ENCODE measurements around the gene DNAJC22. TPM values are rescaled to one million over a fixed set of nuclear protein-coding genes. Genes with fewer than 3 reads are reported as not detected.

DNAJC22 gene
- polyA plus RNA-seq, 3 donors: not detected

GRCh38 chr12:49304161-49304560 lies 42.5 kb upstream of the DNAJC22 start:
- Histone ChIP-seq H3K4me1 (ENCODE audit: control insufficient read depth in 1 of 2, insufficient read depth in 2 of 2, low read length in 2 of 2) (no peaks in the 10 kb centered on the region), H3K9me3 (replicated peaks in 1 of 2; ENCODE audit: control insufficient read depth in 1 of 2, insufficient read depth in 1 of 2, low read length in 2 of 2) (no peaks in the 10 kb centered on the region), H4K20me1 (ENCODE audit: insufficient read depth, low read length) (no peaks in the 10 kb centered on the region), H2AFZ (ENCODE audit: insufficient read depth, low read depth, low read length, poor library complexity, severe bottlenecking) (no peak overlapping the region), H3K79me2 (ENCODE audit: insufficient read depth, low read length) (no peaks in the 10 kb centered on the region), H3K36me3 (replicated peaks in 1 of 2; ENCODE audit: control insufficient read depth in 1 of 2, insufficient read depth in 2 of 2, low read length in 2 of 2) (no peaks in the 10 kb centered on the region), H3K4me2 (replicated peaks; ENCODE audit: extremely low read depth, low read length, poor library complexity, severe bottlenecking) (no peak overlapping the region), H3K27ac (ENCODE audit: low read depth in 1 of 2, low read length in 2 of 2) (no peak overlapping the region), H3K27me3 (ENCODE audit: control insufficient read depth in 2 of 2, insufficient read depth in 2 of 2, low read length in 2 of 2) (peaks cover 0 to 17% of the 10 kb centered on the region in 2 donors), H3K4me3 (replicated peaks in 1 of 3; ENCODE audit: low read depth in 2 of 3, low read length in 3 of 3) (no peak overlapping the region), H3K9ac (ENCODE audit: insufficient read depth, low read length, poor library complexity, severe bottlenecking) (no peak overlapping the region)
- intact Hi-C loops (cut with micrococcal nuclease): no loop called here
- Mint-ChIP-seq H3K27ac (no peak overlapping the region), H3K4me1 (peaks cover 6% of the 10 kb centered on the region), H3K9me3 (peaks cover 0 to 3% (median 0%) of the 10 kb centered on the region in 7 donors), H3K27me3 (ENCODE audit: low read depth in 3 of 3) (peaks cover 15 to 35% (median 26%) of the 10 kb centered on the region in 3 donors), H3K36me3 (no peaks in the 10 kb centered on the region), H3K4me3 (no peak overlapping the region)
- DNase-seq: no peak
- TF ChIP-seq, protein P1, sequence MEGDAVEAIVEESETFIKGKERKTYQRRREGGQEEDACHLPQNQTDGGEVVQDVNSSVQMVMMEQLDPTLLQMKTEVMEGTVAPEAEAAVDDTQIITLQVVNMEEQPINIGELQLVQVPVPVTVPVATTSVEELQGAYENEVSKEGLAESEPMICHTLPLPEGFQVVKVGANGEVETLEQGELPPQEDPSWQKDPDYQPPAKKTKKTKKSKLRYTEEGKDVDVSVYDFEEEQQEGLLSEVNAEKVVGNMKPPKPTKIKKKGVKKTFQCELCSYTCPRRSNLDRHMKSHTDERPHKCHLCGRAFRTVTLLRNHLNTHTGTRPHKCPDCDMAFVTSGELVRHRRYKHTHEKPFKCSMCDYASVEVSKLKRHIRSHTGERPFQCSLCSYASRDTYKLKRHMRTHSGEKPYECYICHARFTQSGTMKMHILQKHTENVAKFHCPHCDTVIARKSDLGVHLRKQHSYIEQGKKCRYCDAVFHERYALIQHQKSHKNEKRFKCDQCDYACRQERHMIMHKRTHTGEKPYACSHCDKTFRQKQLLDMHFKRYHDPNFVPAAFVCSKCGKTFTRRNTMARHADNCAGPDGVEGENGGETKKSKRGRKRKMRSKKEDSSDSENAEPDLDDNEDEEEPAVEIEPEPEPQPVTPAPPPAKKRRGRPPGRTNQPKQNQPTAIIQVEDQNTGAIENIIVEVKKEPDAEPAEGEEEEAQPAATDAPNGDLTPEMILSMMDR (IDR thresholded peaks at IDR 0.05): no peak
- WGBS (ENCODE audit: insufficient coverage): 100% methylated on average over 1 of the region's 2 CpGs

GRCh38 chr12:49305762-49306510 lies 40.8 kb upstream of the DNAJC22 start:
- Histone ChIP-seq H3K36me3 (replicated peaks in 1 of 2; ENCODE audit: control insufficient read depth in 1 of 2, insufficient read depth in 2 of 2, low read length in 2 of 2) (no peaks in the 10 kb centered on the region), H3K9ac (ENCODE audit: insufficient read depth, low read length, poor library complexity, severe bottlenecking) (no peak overlapping the region), H2AFZ (ENCODE audit: insufficient read depth, low read depth, low read length, poor library complexity, severe bottlenecking) (peak overlapping the region; percentile 63), H3K27me3 (ENCODE audit: control insufficient read depth in 2 of 2, insufficient read depth in 2 of 2, low read length in 2 of 2) (peaks cover 2 to 20% of the 10 kb centered on the region in 2 donors), H3K4me2 (replicated peaks; ENCODE audit: extremely low read depth, low read length, poor library complexity, severe bottlenecking) (no peak overlapping the region), H3K9me3 (replicated peaks in 1 of 2; ENCODE audit: control insufficient read depth in 1 of 2, insufficient read depth in 1 of 2, low read length in 2 of 2) (no peaks in the 10 kb centered on the region), H4K20me1 (ENCODE audit: insufficient read depth, low read length) (no peaks in the 10 kb centered on the region), H3K27ac (ENCODE audit: low read depth in 1 of 2, low read length in 2 of 2) (no peak overlapping the region), H3K4me3 (replicated peaks in 1 of 3; ENCODE audit: low read depth in 2 of 3, low read length in 3 of 3) (no peak overlapping the region), H3K4me1 (ENCODE audit: control insufficient read depth in 1 of 2, insufficient read depth in 2 of 2, low read length in 2 of 2) (no peaks in the 10 kb centered on the region), H3K79me2 (ENCODE audit: insufficient read depth, low read length) (no peaks in the 10 kb centered on the region)
- WGBS (ENCODE audit: insufficient coverage): 93% methylated on average over 2 of the region's 6 CpGs
- H3K27ac Mint-ChIP-seq: peak overlapping the region in 1 of 7 donors; percentile 7
- no peak overlapping the region for H3K4me3 Mint-ChIP-seq
- H3K27me3 Mint-ChIP-seq (ENCODE audit: low read depth in 3 of 3): peaks cover 14 to 29% (median 25%) of the 10 kb centered on the region in 3 donors
- no peaks in the 10 kb centered on the region for H3K36me3 Mint-ChIP-seq
- H3K4me1 Mint-ChIP-seq: peaks cover 6% of the 10 kb centered on the region
- H3K9me3 Mint-ChIP-seq: peaks cover 0 to 1% (median 0%) of the 10 kb centered on the region in 7 donors
- intact Hi-C loops (cut with micrococcal nuclease): no loop called here
- DNase-seq: peak in 2 of 3 donors; percentile 27 to 58
- TF ChIP-seq, protein P1 (IDR thresholded peaks at IDR 0.05): no peak

Data from CD14-positive monocyte (primary cell).